ENCODE results near the gene HORMAD2. TPM values are rescaled to one million over a fixed set of nuclear protein-coding genes. Genes with fewer than 3 reads are reported as not detected.

Gene HORMAD2
- total RNA-seq, 2 donors from 2014 or later: 6.9 TPM; not detected in 1

DNA sequence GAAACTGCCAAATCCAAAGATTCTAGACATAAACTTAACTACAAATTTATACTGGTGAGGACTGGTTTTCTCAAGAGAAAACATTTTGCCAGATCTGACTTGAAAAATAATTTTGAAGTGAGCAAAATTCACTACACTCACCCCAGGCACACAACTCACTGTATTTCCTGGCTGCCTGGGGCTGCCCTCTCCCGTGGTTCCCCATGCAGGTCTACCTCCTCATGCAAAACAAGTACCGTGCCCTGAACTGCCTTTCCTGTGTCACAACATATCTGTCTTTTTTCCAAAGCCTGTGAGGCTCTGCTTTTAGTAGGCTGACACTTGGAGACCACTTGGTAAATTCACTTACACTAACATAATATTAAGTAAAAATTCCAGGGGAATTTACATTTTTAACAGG, 89.9 kb downstream of the HORMAD2 start:
- TF ChIP-seq, protein P1, sequence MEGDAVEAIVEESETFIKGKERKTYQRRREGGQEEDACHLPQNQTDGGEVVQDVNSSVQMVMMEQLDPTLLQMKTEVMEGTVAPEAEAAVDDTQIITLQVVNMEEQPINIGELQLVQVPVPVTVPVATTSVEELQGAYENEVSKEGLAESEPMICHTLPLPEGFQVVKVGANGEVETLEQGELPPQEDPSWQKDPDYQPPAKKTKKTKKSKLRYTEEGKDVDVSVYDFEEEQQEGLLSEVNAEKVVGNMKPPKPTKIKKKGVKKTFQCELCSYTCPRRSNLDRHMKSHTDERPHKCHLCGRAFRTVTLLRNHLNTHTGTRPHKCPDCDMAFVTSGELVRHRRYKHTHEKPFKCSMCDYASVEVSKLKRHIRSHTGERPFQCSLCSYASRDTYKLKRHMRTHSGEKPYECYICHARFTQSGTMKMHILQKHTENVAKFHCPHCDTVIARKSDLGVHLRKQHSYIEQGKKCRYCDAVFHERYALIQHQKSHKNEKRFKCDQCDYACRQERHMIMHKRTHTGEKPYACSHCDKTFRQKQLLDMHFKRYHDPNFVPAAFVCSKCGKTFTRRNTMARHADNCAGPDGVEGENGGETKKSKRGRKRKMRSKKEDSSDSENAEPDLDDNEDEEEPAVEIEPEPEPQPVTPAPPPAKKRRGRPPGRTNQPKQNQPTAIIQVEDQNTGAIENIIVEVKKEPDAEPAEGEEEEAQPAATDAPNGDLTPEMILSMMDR (IDR thresholded peaks at IDR 0.05): no peak
- no peak for TF ChIP-seq POLR2A (IDR thresholded peaks at IDR 0.05)
- TF ChIP-seq POLR2AphosphoS5 (IDR thresholded peaks at IDR 0.05): no peak
- no peaks in the 10 kb centered on the region for H3K27me3 ChIP-seq (replicated peaks; ENCODE audit: insufficient read depth)
- no peaks in the 10 kb centered on the region for H3K4me1 ChIP-seq (replicated peaks)
- no peak for DNase-seq (ENCODE audit: low spot score)
- H3K9me3 ChIP-seq: no peaks in the 10 kb centered on the region
- H3K4me3 ChIP-seq: no peak overlapping the region
- intact Hi-C loops (cut with DNase I): no loop called here
- no peak overlapping the region for H3K27ac ChIP-seq
- H3K36me3 ChIP-seq: no peaks in the 10 kb centered on the region
- WGBS: 73% methylated on average over 2 of the region's 2 CpGs

DNA sequence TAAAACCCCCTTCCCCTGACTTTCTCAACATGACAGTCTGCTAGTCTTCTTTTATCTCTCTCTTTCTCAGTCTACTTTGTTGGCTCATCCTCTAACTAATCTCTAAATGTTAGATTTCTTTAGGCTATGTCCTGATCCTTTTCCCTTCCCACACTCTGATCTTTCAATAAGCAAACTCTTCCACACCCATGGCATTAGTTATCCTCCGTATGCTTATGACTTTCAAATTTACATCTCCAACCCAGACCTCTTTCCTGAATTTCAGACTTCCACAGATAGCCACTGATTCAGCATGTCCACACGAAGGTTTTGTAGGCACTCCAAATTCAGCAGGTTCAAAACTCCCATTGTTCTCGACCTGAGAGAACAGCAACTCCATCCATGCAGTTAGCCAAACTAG, 90.7 kb downstream of the HORMAD2 start:
- WGBS: 92% methylated on average over 3 of the region's 3 CpGs
- Histone ChIP-seq H3K9me3 (no peaks in the 10 kb centered on the region), H3K27me3 (replicated peaks; ENCODE audit: insufficient read depth) (no peaks in the 10 kb centered on the region), H3K36me3 (no peaks in the 10 kb centered on the region), H3K4me3 (no peak overlapping the region), H3K27ac (no peak overlapping the region), H3K4me1 (replicated peaks) (no peaks in the 10 kb centered on the region)
- intact Hi-C loops (cut with DNase I): no loop called here
- no peak for TF ChIP-seq POLR2A (IDR thresholded peaks at IDR 0.05)
- TF ChIP-seq POLR2AphosphoS5 (IDR thresholded peaks at IDR 0.05): no peak
- TF ChIP-seq, protein P1 (IDR thresholded peaks at IDR 0.05): no peak
- DNase-seq (ENCODE audit: low spot score): no peak

DNA sequence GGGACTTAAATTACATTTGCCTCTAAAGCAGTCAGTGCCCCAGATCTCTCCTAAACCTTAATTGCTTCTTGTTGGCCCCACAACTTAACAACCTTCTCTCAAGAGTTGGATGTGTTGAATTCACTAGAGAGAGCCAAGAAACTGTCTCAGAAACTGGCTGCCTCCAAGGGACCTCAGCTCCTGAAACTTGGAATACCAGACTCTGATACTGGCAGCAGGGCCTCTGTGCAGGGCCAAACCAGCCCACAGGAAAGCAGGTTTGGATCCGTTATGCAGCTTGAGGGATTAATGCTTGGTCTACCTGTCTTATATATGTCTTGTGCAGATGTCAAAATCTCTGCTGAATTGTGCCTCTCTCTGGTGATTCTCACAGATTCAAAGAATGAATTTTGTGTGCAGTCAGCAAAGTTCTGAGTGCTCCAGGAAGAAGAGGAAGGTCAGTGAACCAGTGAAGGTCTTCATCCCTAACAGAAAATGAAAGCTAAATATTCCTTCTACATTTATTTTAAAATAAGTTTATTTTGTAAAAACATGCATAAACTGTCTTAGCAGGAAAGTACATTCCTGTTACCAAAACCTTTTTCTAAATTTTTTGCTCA, 95.5 kb downstream of the HORMAD2 start:
- TF ChIP-seq POLR2A (IDR thresholded peaks at IDR 0.05): no peak
- TF ChIP-seq POLR2AphosphoS5 (IDR thresholded peaks at IDR 0.05): no peak
- TF ChIP-seq, protein P1 (IDR thresholded peaks at IDR 0.05): no peak
- WGBS: 29% methylated on average over 1 of the region's 1 CpG
- Histone ChIP-seq H3K36me3 (no peaks in the 10 kb centered on the region), H3K27ac (no peak overlapping the region), H3K4me1 (replicated peaks) (no peaks in the 10 kb centered on the region), H3K4me3 (no peak overlapping the region), H3K9me3 (no peaks in the 10 kb centered on the region), H3K27me3 (replicated peaks; ENCODE audit: insufficient read depth) (no peaks in the 10 kb centered on the region)
- intact Hi-C loops (cut with DNase I): no loop called here
- DNase-seq (ENCODE audit: low spot score): no peak

DNA sequence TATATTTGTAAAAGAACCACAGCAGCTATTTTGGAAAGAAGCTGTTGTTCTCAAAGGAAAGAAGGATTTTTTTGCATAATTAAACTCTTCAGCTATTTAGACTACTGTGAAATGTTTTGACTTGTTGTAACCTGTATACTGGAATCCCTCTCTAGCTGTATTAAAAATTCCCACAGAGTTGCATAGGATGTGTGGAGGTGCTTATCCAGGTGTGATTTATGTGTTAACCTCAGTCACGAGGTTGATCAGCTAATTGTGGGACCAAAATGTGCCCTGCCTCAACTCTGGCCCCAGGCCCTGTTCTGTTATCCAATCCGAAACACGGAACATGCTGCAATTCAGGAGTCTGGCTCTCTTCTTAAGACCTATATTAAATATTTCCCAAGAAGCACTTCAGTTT, 96.2 kb downstream of the HORMAD2 start:
- DNase-seq (ENCODE audit: low spot score): no peak
- TF ChIP-seq POLR2A (IDR thresholded peaks at IDR 0.05) (no peak), POLR2AphosphoS5 (IDR thresholded peaks at IDR 0.05) (no peak)
- TF ChIP-seq, protein P1 (IDR thresholded peaks at IDR 0.05): no peak
- Histone ChIP-seq H3K27ac (no peak overlapping the region), H3K27me3 (replicated peaks; ENCODE audit: insufficient read depth) (no peaks in the 10 kb centered on the region), H3K36me3 (no peaks in the 10 kb centered on the region), H3K4me3 (no peak overlapping the region), H3K4me1 (replicated peaks) (no peaks in the 10 kb centered on the region), H3K9me3 (no peaks in the 10 kb centered on the region)
- intact Hi-C loops (cut with DNase I): no loop called here
- WGBS: 55% methylated on average over 3 of the region's 3 CpGs

Data from prostate gland (tissue), 2 donors.